OCI-LY3 (cell line): Measurements from ENCODE around the gene ABTB2.
A peak's percentile ranks its signal among the peaks of the same experiment; 100 is the strongest.

Source experiments
- H2AFZ ChIP-seq: fragments of 200-600, 300-600 bp; shearing (Covaris generic); 2 replicates; pipeline ENCODE4 v1.6.0; 2014; ENCODE audit warnings: antibody characterized with exemption, low read depth, low read length
- H3K27ac ChIP-seq: fragments of 200-600, 300-600 bp; sonication (generic); 2 replicates; pipeline ENCODE4 v1.5.1; 2014; ENCODE audit warnings: mild to moderate bottlenecking, low read length, moderate library complexity, mixed read lengths
- H3K27me3 ChIP-seq: fragments of 200-600, 300-600 bp; sonication (generic); 2 replicates; pipeline ENCODE4 v1.6.1; 2014; ENCODE audit warnings: low read depth, low read length, mixed read lengths
- H3K36me3 ChIP-seq: fragments of 200-600, 300-600 bp; sonication (generic); replicated peaks from 2 replicates; pipeline ENCODE3; 2014; ENCODE audit warnings: low read depth, low read length, mixed read lengths
- H3K4me1 ChIP-seq: fragments of 300-600, 200-600 bp; sonication (generic); 2 replicates; pipeline ENCODE4 v1.6.1; 2014; ENCODE audit warnings: low read length, mixed read lengths
- H3K4me2 ChIP-seq: fragments of 200-600, 300-600 bp; sonication (generic); 2 replicates; pipeline ENCODE4 v1.6.1; 2014; ENCODE audit warnings: low read length, mixed read lengths
- H3K4me3 ChIP-seq: fragments of 300-600, 200-600 bp; sonication (generic); 2 replicates; pipeline ENCODE4 v1.5.1; 2014; ENCODE audit warnings: antibody characterized with exemption, mild to moderate bottlenecking, low read length, moderate library complexity
- H3K79me2 ChIP-seq: fragments of 300-600, 200-600 bp; shearing (Covaris generic); 2 replicates; pipeline ENCODE4 v1.6.1; 2014; ENCODE audit warnings: mild to moderate bottlenecking, low read length, mixed read lengths
- H3K9ac ChIP-seq: fragments of 300-600, 200-600 bp; shearing (Covaris generic); 2 replicates; pipeline ENCODE4 v1.6.0; 2014; ENCODE audit warnings: mild to moderate bottlenecking, low read length, moderate library complexity
- H3K9me3 ChIP-seq: fragments of 200-600, 300-600 bp; shearing (Covaris generic); 2 replicates; pipeline ENCODE4 v1.6.1; 2014; ENCODE audit warnings: low read length, mixed read lengths; ENCODE audit not compliant: insufficient read depth
- H4K20me1 ChIP-seq: fragments of 200-600, 300-600 bp; sonication (generic); 2 replicates; pipeline ENCODE4 v1.6.1; 2016; ENCODE audit warnings: low read length, mixed read lengths; ENCODE audit not compliant: insufficient read depth
- CTCF ChIP-seq: fragments of 200-600, 300-600 bp; sonication (generic); IDR thresholded peaks from 2 replicates; pipeline ENCODE4 v1.5.1; 2014; ENCODE audit warnings: antibody characterized with exemption, low read length, low read depth
- EZH2phosphoT487 ChIP-seq: fragments of 200-600 bp; shearing (Covaris generic); IDR thresholded peaks from 2 replicates; pipeline ENCODE4 v1.6.1; 2018; ENCODE audit warnings: antibody characterized with exemption, mixed run types, low read depth

ABTB2 gene

GRCh38 chr11:34239465-34240149, 118.2 kb downstream of the ABTB2 start:
- Histone ChIP-seq H3K9me3 (no peaks in the 10 kb centered on the region), H2AFZ (no peak overlapping the region), H3K9ac (peak overlapping the region; percentile 37; the same call in 1 of the 2 replicates), H4K20me1 (no peaks in the 10 kb centered on the region), H3K4me2 (peak overlapping the region; percentile 75), H3K27ac (peak overlapping the region; percentile 63), H3K4me3 (peak overlapping the region; percentile 60), H3K36me3 (peaks cover 3% of the 10 kb centered on the region), H3K4me1 (peaks cover 88% of the 10 kb centered on the region), H3K79me2 (peaks cover 42% of the 10 kb centered on the region), H3K27me3 (0 out of 2 replicates have a peak, but pooled peaks cover 5% of the 10 kb centered on the region)
- peak; percentile 3; the same call in 1 of the 2 replicates for TF ChIP-seq CTCF
- TF ChIP-seq EZH2phosphoT487: no peak

- peak overlapping the region; percentile 37; the same call in 1 of the 2 replicates for H3K9ac ChIP-seq
- no peak for TF ChIP-seq CTCF
- TF ChIP-seq EZH2phosphoT487: no peak
- H3K4me2 ChIP-seq: peak overlapping the region; percentile 75
- H3K4me1 ChIP-seq: peaks cover 87% of the 10 kb centered on the region
- H3K36me3 ChIP-seq: peaks cover 3% of the 10 kb centered on the region
- no peaks in the 10 kb centered on the region for H3K9me3 ChIP-seq
- H2AFZ ChIP-seq: no peak overlapping the region
- H3K4me3 ChIP-seq: no peak overlapping the region
- peak overlapping the region; percentile 63; the same call in 1 of the 2 replicates for H3K27ac ChIP-seq
- no peaks in the 10 kb centered on the region for H4K20me1 ChIP-seq
- H3K79me2 ChIP-seq: peaks cover 39% of the 10 kb centered on the region
- H3K27me3 ChIP-seq: 0 out of 2 replicates have a peak, but pooled peaks cover 5% of the 10 kb centered on the region
These were observed 118.8 kb downstream of the ABTB2 start for GRCh38 chr11:34238966-34239365.

- H3K9me3 ChIP-seq: no peaks in the 10 kb centered on the region
- no peak overlapping the region for H3K27ac ChIP-seq
- peaks cover 35% of the 10 kb centered on the region for H3K79me2 ChIP-seq
- no peak overlapping the region for H3K4me3 ChIP-seq
- no peak overlapping the region for H3K4me2 ChIP-seq
- H4K20me1 ChIP-seq: no peaks in the 10 kb centered on the region
- H2AFZ ChIP-seq: no peak overlapping the region
- no peak for TF ChIP-seq CTCF
- TF ChIP-seq EZH2phosphoT487: no peak
- H3K36me3 ChIP-seq: peaks cover 3% of the 10 kb centered on the region
- H3K27me3 ChIP-seq: 0 out of 2 replicates have a peak, but pooled peaks cover 5% of the 10 kb centered on the region
- no peak overlapping the region for H3K9ac ChIP-seq
- peaks cover 87% of the 10 kb centered on the region for H3K4me1 ChIP-seq
These were observed 119.3 kb downstream of the ABTB2 start for GRCh38 chr11:34238533-34238932.

- no peak for TF ChIP-seq EZH2phosphoT487
- no peak for TF ChIP-seq CTCF
- Histone ChIP-seq H3K9me3 (no peaks in the 10 kb centered on the region), H3K9ac (no peak overlapping the region), H3K27ac (no peak overlapping the region), H3K4me2 (no peak overlapping the region), H4K20me1 (no peaks in the 10 kb centered on the region), H3K79me2 (peaks cover 21% of the 10 kb centered on the region), H3K4me1 (peaks cover 87% of the 10 kb centered on the region), H3K4me3 (no peak overlapping the region), H2AFZ (no peak overlapping the region), H3K27me3 (0 out of 2 replicates have a peak, but pooled peaks cover 5% of the 10 kb centered on the region), H3K36me3 (peaks cover 3% of the 10 kb centered on the region)
These were observed 121.2 kb downstream of the ABTB2 start for GRCh38 chr11:34236572-34236971.
